Upper lobe of left lung (tissue), 6 donors: ENCODE data around the gene NEDD4L. TPM values are rescaled to one million over a fixed set of nuclear protein-coding genes. Genes with fewer than 3 reads are reported as not detected.

Experiments
- ATAC-seq, 2 donors: fragments of 200-7000 bp; cut with Tn5 transposase; one replicate each; pipeline ENCODE4 v1.9.1; 2022; ENCODE audit warnings: mild to moderate bottlenecking in 2 of 2, moderate library complexity in 2 of 2; ENCODE audit not compliant: low FRiP score in 2 of 2
- DNase-seq, 2 donors: peaks; one replicate each; pipeline ENCODE4 v3.0.0-alpha.2; 2019 to 2020
- H3K27ac ChIP-seq, 4 donors: fragments of 200-600 bp; sonication (generic); one replicate each; pipeline ENCODE4 v1.5.1; 2016 to 2019
- H3K27me3 ChIP-seq, 4 donors: fragments of 200-600 bp; sonication (generic); one replicate each; pipeline ENCODE4 v1.5.1; 2017 to 2019
- H3K36me3 ChIP-seq, 4 donors: fragments of 200-600 bp; sonication (generic); one replicate each; pipeline ENCODE4 v1.5.1; 2016 to 2019
- H3K4me1 ChIP-seq, 4 donors: fragments of 200-600 bp; sonication (generic); one replicate each; pipeline ENCODE4 v1.5.1; 2018 to 2019
- H3K4me3 ChIP-seq, 4 donors: fragments of 200-600 bp; sonication (generic); one replicate each; pipeline ENCODE4 v1.5.1; 2017 to 2019; ENCODE audit warnings: mild to moderate bottlenecking in 2 of 4, moderate library complexity in 1 of 4
- H3K9me3 ChIP-seq, 4 donors: fragments of 200-600 bp; sonication (generic); one replicate each; pipeline ENCODE4 v1.5.1; 2018 to 2019
- EP300 ChIP-seq, 4 donors: sonication (generic); formaldehyde crosslinking; IDR thresholded peaks; one replicate each; pipeline ENCODE4 v1.5.1; 2017; ENCODE audit warnings: antibody characterized with exemption in 4 of 4, control low read depth in 2 of 4
- POLR2A ChIP-seq, 4 donors: fragments of 450-650 bp; IDR thresholded peaks; one replicate each; pipeline ENCODE4 v1.5.1; 2016 to 2017; ENCODE audit warnings: antibody characterized with exemption in 4 of 4, mild to moderate bottlenecking in 2 of 4
- POLR2AphosphoS5 ChIP-seq, 2 donors: sonication (generic); formaldehyde crosslinking; IDR thresholded peaks; one replicate each; pipeline ENCODE4 v1.5.1; 2017; ENCODE audit warnings: antibody characterized with exemption in 2 of 2
- WGBS, 2 donors: methylation state at CpG; one replicate each; pipeline ENCODE4 v1.1.5; 2017 to 2018; 5-methylcytosine and 5-hydroxymethylcytosine counted together
- total RNA-seq, 6 donors: library from RNA; depleted of rRNA in 4 of 6; stranded (reverse); fragments of >200 nt in 4 of 6; gene quantifications; one replicate each; pipeline versions ENCODE4 v1.1.0 to v1.2.1, GENCODE V29; 2016 to 2021
- TF ChIP-seq, protein P1 (sequence below), 6 experiments: fragments of 450-650 bp in 4 of 6; fragments of 200-600 bp in 2 of 6; sonication (generic) in 2 of 6; IDR thresholded peaks; one replicate each; pipeline ENCODE4 v1.5.1; 2016 to 2019; ENCODE audit warnings: antibody characterized with exemption in 6 of 6
- donor health status: DM: no; HTN: no; CAD: no; lungs with moderate emphysema.
- donor health status: DM: no; HTN: yes; CAD: no; lungs with severe emphysema.

Gene NEDD4L
- total RNA-seq, 6 donors from 2014 or later, result 148 to 491 (median 300) TPM

DNA sequence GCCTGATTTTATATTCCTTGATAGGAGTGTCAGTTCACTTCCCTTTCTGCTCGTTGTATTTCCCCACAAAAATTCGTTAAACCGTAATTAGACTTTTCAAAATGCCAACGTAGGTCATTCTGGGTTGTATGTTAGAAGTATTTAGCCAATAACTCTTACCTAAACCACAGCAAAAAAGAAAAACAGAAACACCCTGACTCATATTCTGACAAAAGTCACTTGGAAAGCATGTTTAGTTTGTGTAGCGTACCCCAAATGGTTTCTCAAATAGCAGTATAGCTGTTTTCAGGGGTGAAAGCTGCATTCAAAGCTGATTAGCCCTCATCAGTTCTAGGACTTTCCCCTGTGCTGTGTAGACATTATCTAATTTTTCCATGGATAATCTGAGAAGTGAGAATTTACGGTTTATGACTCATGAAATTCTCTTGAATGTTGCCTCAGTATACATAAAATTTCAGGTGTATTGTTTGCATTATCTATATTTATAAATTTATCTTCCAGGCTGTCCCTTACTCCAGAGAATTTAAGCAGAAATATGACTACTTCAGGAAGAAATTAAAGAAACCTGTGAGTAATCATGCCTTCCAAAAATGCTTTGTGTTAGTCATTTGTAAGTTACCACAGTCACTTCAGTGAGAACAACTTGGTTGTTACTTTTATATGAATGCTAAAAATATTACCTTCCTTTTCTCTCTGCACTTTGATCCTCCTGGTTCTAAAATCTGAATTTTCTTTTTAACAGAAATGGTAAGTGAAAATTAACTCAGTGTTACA lies 319.9 kb downstream of the NEDD4L start:
- TF ChIP-seq EP300 (IDR thresholded peaks at IDR 0.05), result no peak
- no peak for TF ChIP-seq POLR2A (IDR thresholded peaks at IDR 0.05)
- TF ChIP-seq POLR2AphosphoS5 (IDR thresholded peaks at IDR 0.05), result no peak
- TF ChIP-seq, protein P1, sequence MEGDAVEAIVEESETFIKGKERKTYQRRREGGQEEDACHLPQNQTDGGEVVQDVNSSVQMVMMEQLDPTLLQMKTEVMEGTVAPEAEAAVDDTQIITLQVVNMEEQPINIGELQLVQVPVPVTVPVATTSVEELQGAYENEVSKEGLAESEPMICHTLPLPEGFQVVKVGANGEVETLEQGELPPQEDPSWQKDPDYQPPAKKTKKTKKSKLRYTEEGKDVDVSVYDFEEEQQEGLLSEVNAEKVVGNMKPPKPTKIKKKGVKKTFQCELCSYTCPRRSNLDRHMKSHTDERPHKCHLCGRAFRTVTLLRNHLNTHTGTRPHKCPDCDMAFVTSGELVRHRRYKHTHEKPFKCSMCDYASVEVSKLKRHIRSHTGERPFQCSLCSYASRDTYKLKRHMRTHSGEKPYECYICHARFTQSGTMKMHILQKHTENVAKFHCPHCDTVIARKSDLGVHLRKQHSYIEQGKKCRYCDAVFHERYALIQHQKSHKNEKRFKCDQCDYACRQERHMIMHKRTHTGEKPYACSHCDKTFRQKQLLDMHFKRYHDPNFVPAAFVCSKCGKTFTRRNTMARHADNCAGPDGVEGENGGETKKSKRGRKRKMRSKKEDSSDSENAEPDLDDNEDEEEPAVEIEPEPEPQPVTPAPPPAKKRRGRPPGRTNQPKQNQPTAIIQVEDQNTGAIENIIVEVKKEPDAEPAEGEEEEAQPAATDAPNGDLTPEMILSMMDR (IDR thresholded peaks at IDR 0.05), result no peak
- no peak for ATAC-seq
- peaks cover 16 to 20% (median 17%) of the 10 kb centered on the region in 4 donors for H3K4me1 ChIP-seq
- DNase-seq, result no peak
- 91 to 92% methylated on average over 6 of the region's 6 CpGs for WGBS, 2 donors
- peaks cover 3 to 54% (median 29%) of the 10 kb centered on the region in 4 donors for H3K36me3 ChIP-seq
- H3K27me3 ChIP-seq, result no peaks in the 10 kb centered on the region
- H3K9me3 ChIP-seq, result no peaks in the 10 kb centered on the region
- H3K4me3 ChIP-seq, result no peak overlapping the region
- no peak overlapping the region for H3K27ac ChIP-seq

DNA sequence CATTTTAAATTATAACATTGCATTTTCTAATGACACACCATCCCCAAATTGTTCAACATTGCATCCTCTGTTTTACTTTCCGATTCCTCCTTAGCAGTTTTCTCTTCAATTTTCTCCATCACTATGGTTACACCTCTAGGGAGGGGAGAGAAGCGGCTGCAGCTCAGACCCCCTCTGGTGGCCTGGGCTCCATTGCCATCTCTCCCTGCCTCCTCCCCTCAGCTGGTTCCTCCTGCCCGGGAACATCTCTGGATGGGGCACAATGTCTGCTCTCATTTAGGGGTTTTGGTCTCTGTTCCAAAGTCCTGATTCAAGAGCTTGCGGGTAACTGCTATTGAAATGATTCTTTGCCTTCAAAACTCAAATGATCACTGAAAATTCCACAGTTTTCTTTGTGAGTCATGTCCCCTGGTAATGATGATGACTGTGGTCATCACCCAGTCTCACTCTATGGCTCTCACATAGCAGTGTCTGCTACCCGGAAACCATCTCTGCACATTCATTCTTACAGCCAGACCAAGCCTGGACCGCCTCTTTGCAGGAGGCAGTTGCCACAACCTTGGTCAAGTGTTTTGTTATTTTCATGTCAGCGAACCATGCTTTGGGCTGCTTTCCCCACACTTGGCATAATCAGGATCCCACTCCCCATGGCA lies 321.0 kb downstream of the NEDD4L start:
- TF ChIP-seq POLR2A (IDR thresholded peaks at IDR 0.05) (no peak), POLR2AphosphoS5 (IDR thresholded peaks at IDR 0.05) (no peak), EP300 (IDR thresholded peaks at IDR 0.05) (no peak)
- Histone ChIP-seq H3K27me3 (no peaks in the 10 kb centered on the region), H3K27ac (no peak overlapping the region), H3K4me3 (no peak overlapping the region), H3K4me1 (peaks cover 16 to 20% (median 17%) of the 10 kb centered on the region in 4 donors), H3K9me3 (no peaks in the 10 kb centered on the region), H3K36me3 (peaks cover 3 to 61% (median 37%) of the 10 kb centered on the region in 4 donors)
- DNase-seq, result no peak
- no peak for ATAC-seq
- 95 to 96% methylated on average over 7 of the region's 7 CpGs for WGBS, 2 donors

DNA sequence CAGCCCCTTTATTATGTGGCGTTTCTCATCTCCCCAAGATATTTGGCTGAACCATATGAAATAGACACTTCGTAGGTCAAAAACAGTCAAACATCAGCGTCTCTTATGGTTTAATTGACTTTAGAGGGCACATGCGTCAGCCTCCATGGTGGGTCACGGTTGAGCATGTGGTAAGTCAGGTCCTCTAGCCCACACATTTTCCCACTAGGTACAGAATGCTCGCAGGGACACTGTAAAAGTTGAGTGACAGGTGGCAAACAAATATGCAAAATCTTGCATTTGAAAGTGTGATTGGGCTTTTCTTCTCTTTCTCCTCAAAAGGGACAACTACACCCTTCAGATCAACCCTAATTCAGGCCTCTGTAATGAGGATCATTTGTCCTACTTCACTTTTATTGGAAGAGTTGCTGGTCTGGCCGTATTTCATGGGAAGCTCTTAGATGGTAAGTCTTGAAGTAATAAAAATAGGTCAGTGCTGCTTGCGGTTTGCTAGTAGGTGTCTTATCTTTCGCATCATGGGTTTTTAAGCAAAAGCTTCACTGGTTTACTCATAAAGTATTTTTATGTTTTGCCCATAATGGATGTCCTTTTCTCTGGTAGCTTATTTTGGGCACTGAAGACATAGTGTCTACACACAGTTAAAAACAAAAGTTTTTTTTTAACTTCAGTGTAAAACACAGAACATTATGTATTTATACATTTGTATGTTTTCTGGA lies 323.6 kb downstream of the NEDD4L start:
- no peak overlapping the region for H3K4me3 ChIP-seq
- DNase-seq (no peak), ATAC-seq (no peak)
- H3K9me3 ChIP-seq, result no peaks in the 10 kb centered on the region
- peaks cover 3 to 86% (median 53%) of the 10 kb centered on the region in 4 donors for H3K36me3 ChIP-seq
- TF ChIP-seq, protein P1 (IDR thresholded peaks at IDR 0.05), result no peak
- TF ChIP-seq EP300 (IDR thresholded peaks at IDR 0.05) (no peak), POLR2AphosphoS5 (IDR thresholded peaks at IDR 0.05) (no peak), POLR2A (IDR thresholded peaks at IDR 0.05) (no peak)
- H3K27ac ChIP-seq, result no peak overlapping the region
- H3K4me1 ChIP-seq, result peaks cover under 1 to 6% (median 4%) of the 10 kb centered on the region in 4 donors
- no peaks in the 10 kb centered on the region for H3K27me3 ChIP-seq
- 92 to 95% methylated on average over 9 of the region's 9 CpGs for WGBS, 2 donors

DNA sequence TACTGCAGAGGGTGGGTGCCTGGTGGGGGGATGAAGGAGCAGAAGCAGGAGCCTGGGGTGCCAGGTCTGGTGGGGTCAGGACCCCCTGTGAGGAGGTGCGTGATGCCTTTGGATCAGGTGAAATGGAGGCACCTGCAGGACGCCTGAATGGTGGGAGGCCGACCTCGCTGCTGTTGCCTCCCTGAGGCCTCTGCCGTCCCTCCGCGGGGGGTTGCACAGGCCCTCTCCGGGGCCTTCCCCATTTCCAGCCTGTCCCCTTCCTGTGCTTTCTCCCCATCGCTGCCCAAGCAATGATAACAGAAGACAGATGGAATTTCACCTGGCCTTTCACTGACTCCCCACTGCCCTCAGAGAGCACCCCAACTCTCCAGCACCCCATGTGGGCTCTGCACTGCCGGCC lies 325.6 kb downstream of the NEDD4L start:
- Histone ChIP-seq H3K4me1 (no peaks in the 10 kb centered on the region), H3K36me3 (peaks cover 3 to 97% (median 65%) of the 10 kb centered on the region in 4 donors), H3K27me3 (no peaks in the 10 kb centered on the region), H3K4me3 (no peak overlapping the region), H3K9me3 (no peaks in the 10 kb centered on the region), H3K27ac (no peak overlapping the region)
- WGBS, 2 donors, result 97 to 100% methylated on average over 1 to 10 of the region's 10 CpGs
- TF ChIP-seq, protein P1 (IDR thresholded peaks at IDR 0.05), result no peak
- TF ChIP-seq POLR2AphosphoS5 (IDR thresholded peaks at IDR 0.05) (no peak), POLR2A (IDR thresholded peaks at IDR 0.05) (no peak), EP300 (IDR thresholded peaks at IDR 0.05) (no peak)
- DNase-seq (peak in 1 of 2 donors; percentile 59), ATAC-seq (no peak)

DNA sequence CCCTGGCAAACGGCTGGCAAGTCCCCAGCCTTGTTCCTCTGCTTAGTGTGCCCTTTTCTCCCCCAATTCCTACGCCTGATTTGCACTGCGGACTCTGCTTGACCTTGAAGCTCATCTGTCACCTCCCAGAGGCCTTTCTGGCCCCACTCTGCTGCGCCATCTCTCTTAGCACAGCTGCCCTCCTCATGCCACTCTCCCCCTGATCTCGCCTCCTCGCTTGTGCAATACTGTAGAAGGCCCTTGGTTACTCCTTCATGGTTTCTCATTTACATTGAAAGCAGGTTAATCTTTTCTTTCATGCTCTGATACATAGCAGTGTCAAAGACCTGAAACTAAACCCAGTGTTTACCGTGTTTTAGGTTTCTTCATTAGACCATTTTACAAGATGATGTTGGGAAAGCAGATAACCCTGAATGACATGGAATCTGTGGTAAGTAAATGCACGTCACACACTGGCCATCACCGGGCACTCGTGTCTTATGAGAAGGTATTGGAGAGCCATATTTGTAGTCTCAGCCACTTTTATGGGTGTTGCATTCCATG lies 326.1 kb downstream of the NEDD4L start:
- Histone ChIP-seq H3K27ac (no peak overlapping the region), H3K9me3 (no peaks in the 10 kb centered on the region), H3K36me3 (peaks cover 3 to 97% (median 65%) of the 10 kb centered on the region in 4 donors), H3K27me3 (no peaks in the 10 kb centered on the region), H3K4me3 (no peak overlapping the region), H3K4me1 (no peaks in the 10 kb centered on the region)
- TF ChIP-seq POLR2A (IDR thresholded peaks at IDR 0.05) (no peak), POLR2AphosphoS5 (IDR thresholded peaks at IDR 0.05) (no peak), EP300 (IDR thresholded peaks at IDR 0.05) (no peak)
- TF ChIP-seq, protein P1 (IDR thresholded peaks at IDR 0.05), result no peak
- 90 to 92% methylated on average over 10 of the region's 10 CpGs for WGBS, 2 donors
- DNase-seq, result no peak
- ATAC-seq, result no peak
